Measurements from ENCODE around the gene GPC5. TPM values are rescaled to one million over a fixed set of nuclear protein-coding genes. Genes with fewer than 3 reads are reported as not detected.

Gene GPC5
- total and polyA plus RNA-seq, 11 donors, result 0.14 to 2.9 (median 0.84) TPM; not detected in 1

DNA sequence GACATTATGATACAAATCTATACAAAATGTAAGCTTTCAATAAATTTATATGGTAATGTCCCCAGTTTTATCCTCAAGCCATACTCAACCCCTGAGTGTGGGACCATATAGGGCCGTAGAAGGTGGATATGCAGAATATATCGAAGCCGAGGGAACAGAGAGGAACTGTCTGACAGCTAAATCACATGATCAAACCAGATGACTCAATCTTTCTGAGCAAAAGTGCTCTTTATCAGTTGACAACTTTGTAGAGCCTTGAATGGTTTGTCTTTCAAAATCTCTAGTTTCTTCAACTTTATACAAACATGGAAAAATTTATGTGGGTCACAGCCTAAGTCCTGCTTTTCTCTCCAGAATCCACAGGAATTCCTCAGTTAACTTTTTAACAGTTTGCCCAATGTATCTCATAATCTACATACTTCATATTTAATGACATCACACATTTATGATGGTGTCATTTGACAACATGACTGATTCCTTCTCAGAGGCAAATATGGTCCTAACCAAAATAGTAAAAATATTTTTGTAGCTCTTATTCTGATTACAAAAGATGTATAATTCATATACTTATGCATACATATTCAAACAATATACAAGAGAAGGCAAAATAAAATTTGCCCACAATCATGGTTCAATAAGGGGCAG, 1155.2 kb downstream of the GPC5 start:
- 80 to 86% (median 85%) methylated on average over 3 of the region's 3 CpGs for WGBS, 4 donors
- Histone ChIP-seq H3K36me3 (no peaks in the 10 kb centered on the region), H3K4me1 (no peaks in the 10 kb centered on the region), H3K4me3 (no peak overlapping the region), H3K27me3 (no peaks in the 10 kb centered on the region), H3K27ac (no peak overlapping the region), H3K9me3 (peaks cover 0 to 9% (median 0%) of the 10 kb centered on the region in 12 donors)
- intact Hi-C loops (cut with DNase I), result no loop called here
- DNase-seq (no peak), ATAC-seq (no peak)
- TF ChIP-seq, protein P1, sequence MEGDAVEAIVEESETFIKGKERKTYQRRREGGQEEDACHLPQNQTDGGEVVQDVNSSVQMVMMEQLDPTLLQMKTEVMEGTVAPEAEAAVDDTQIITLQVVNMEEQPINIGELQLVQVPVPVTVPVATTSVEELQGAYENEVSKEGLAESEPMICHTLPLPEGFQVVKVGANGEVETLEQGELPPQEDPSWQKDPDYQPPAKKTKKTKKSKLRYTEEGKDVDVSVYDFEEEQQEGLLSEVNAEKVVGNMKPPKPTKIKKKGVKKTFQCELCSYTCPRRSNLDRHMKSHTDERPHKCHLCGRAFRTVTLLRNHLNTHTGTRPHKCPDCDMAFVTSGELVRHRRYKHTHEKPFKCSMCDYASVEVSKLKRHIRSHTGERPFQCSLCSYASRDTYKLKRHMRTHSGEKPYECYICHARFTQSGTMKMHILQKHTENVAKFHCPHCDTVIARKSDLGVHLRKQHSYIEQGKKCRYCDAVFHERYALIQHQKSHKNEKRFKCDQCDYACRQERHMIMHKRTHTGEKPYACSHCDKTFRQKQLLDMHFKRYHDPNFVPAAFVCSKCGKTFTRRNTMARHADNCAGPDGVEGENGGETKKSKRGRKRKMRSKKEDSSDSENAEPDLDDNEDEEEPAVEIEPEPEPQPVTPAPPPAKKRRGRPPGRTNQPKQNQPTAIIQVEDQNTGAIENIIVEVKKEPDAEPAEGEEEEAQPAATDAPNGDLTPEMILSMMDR (IDR thresholded peaks at IDR 0.05), result no peak
- no peak for TF ChIP-seq POLR2A (IDR thresholded peaks at IDR 0.05)

DNA sequence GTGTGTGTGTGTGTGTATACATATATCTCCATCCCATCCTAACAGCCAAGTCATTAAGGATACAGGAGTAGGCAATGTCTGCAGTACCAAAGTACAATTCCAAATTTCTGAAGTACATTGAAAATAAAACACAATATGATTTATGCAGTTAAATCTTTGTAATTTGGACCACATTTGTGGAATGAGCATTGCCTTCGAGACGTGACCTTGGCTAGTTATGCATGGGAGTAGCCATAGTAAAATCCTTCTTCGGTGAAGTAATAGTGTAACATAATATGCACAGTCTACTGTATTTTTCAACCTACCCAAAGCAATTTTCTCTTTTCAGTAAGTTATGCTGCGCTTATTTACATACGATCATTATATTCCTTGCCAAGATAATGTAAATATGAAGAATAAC, 1162.5 kb downstream of the GPC5 start:
- TF ChIP-seq, protein P1 (IDR thresholded peaks at IDR 0.05), result no peak
- no peak for TF ChIP-seq POLR2A (IDR thresholded peaks at IDR 0.05)
- ATAC-seq (no peak), DNase-seq (no peak)
- Histone ChIP-seq H3K27me3 (no peaks in the 10 kb centered on the region), H3K4me3 (no peak overlapping the region), H3K27ac (no peak overlapping the region), H3K4me1 (no peaks in the 10 kb centered on the region), H3K9me3 (no peaks in the 10 kb centered on the region), H3K36me3 (no peaks in the 10 kb centered on the region)
- WGBS, 4 donors, result 67 to 77% (median 71%) methylated on average over 5 of the region's 5 CpGs
- intact Hi-C loops (cut with DNase I), result no loop called here

DNA sequence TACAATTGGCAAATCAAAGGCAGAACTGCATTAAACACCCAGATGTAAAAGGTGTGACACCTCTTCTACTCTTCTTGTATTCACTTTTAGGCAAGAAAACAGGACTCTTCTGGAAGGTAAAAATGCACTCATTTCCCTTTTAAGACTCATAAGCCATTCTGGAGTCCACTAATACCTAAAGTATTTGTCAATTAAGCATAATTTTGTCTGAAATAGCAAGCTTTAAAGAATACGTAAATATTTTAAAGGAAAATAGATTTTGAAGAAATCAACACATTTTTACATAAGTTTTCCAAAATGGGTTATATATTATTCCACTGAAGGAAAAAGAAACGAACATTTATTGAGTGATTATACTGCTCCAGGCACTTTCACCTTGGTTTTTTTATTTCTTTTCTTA, 1166.5 kb downstream of the GPC5 start:
- H3K4me3 ChIP-seq, result no peak overlapping the region
- WGBS, 4 donors, result 76 to 83% (median 78%) methylated on average over 2 of the region's 2 CpGs
- no peaks in the 10 kb centered on the region for H3K9me3 ChIP-seq
- no peaks in the 10 kb centered on the region for H3K36me3 ChIP-seq
- no peak overlapping the region for H3K27ac ChIP-seq
- no peaks in the 10 kb centered on the region for H3K27me3 ChIP-seq
- no peaks in the 10 kb centered on the region for H3K4me1 ChIP-seq
- intact Hi-C loops (cut with DNase I), result no loop called here
- no peak for ATAC-seq
- no peak for DNase-seq
- no peak for TF ChIP-seq POLR2A (IDR thresholded peaks at IDR 0.05)
- TF ChIP-seq, protein P1 (IDR thresholded peaks at IDR 0.05), result no peak

DNA sequence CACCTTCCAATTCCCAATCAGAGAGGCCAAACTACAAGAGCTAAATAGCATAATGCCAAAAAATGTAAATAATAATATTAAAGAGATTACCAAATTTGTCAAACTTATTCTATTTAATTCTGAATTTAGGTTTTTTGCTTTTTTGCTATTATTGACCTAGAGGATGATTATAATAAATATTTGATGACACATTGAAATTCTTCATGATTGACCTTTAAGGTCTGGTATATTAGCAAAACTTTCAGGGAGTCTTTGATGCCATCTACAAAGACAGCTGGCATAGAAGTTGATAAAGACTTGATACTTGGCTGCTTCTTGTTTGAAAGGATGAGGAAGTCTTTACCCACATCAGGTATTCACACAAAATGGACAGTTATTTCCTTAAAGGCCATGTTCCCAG, 1168.3 kb downstream of the GPC5 start:
- Histone ChIP-seq H3K4me3 (no peak overlapping the region), H3K27ac (no peak overlapping the region), H3K4me1 (no peaks in the 10 kb centered on the region), H3K27me3 (no peaks in the 10 kb centered on the region), H3K9me3 (no peaks in the 10 kb centered on the region), H3K36me3 (no peaks in the 10 kb centered on the region)
- ATAC-seq (no peak), DNase-seq (no peak)
- intact Hi-C loops (cut with DNase I), result no loop called here
- TF ChIP-seq, protein P1 (IDR thresholded peaks at IDR 0.05), result no peak
- TF ChIP-seq POLR2A (IDR thresholded peaks at IDR 0.05), result no peak
